H9 (cell line): ENCODE measurements around the gene CC2D1A. TPM values are rescaled to one million over a fixed set of nuclear protein-coding genes. Genes with fewer than 3 reads are reported as not detected.

Source experiments
- DNase-seq: peaks from one replicate; pipeline ENCODE4 v3.0.0-alpha.2; 2017
- H2AFZ ChIP-seq: one replicate; pipeline ENCODE4 v1.6.1; 2013; ENCODE audit warnings: mild to moderate bottlenecking, low read length, control low read depth, moderate library complexity
- H2AK5ac ChIP-seq: 2 replicates; pipeline ENCODE4 v1.6.1; 2013; ENCODE audit warnings: low read length, control low read depth, mixed read lengths; ENCODE audit not compliant: insufficient read length
- H2BK120ac ChIP-seq: one replicate; pipeline ENCODE4 v1.6.1; 2013; ENCODE audit warnings: low read depth, mild to moderate bottlenecking, low read length, control low read depth, inconsistent platforms; ENCODE audit not compliant: poor library complexity, severe bottlenecking
- H2BK12ac ChIP-seq: 2 replicates; pipeline ENCODE4 v1.6.1; 2013; ENCODE audit warnings: low read length, control low read depth, mixed read lengths, low read depth; ENCODE audit not compliant: insufficient read length
- H2BK15ac ChIP-seq: 2 replicates; pipeline ENCODE4 v1.6.1; 2013; ENCODE audit warnings: low read depth, low read length, control low read depth
- H2BK20ac ChIP-seq: one replicate; pipeline ENCODE4 v1.6.1; 2013; ENCODE audit warnings: low read depth, mild to moderate bottlenecking, low read length, control low read depth, inconsistent platforms; ENCODE audit not compliant: poor library complexity, severe bottlenecking
- H2BK5ac ChIP-seq: 2 replicates; pipeline ENCODE4 v1.6.1; 2013; ENCODE audit warnings: low read length, control low read depth, mixed read lengths; ENCODE audit not compliant: insufficient read length
- H3K14ac ChIP-seq: 2 replicates; pipeline ENCODE4 v1.6.1; 2013; ENCODE audit warnings: low read length, control low read depth; ENCODE audit not compliant: insufficient read depth
- H3K18ac ChIP-seq: 2 replicates; pipeline ENCODE4 v1.6.1; 2013; ENCODE audit warnings: low read depth, mild to moderate bottlenecking, mixed read lengths, low read length, control low read depth; ENCODE audit not compliant: insufficient read length
- H3K23ac ChIP-seq: 2 replicates; pipeline ENCODE4 v1.6.1; 2013; ENCODE audit warnings: low read length, control low read depth, mixed read lengths, low read depth; ENCODE audit not compliant: insufficient read length
- H3K23me2 ChIP-seq: 2 replicates; pipeline ENCODE4 v1.6.1; 2013; ENCODE audit warnings: low read depth, mild to moderate bottlenecking, mixed read lengths, low read length, control low read depth; ENCODE audit not compliant: insufficient read length, poor library complexity, severe bottlenecking
- H3K27ac ChIP-seq: 2 replicates; pipeline ENCODE4 v1.5.1; 2013; ENCODE audit warnings: low read length, control low read depth, mixed read lengths, low read depth; ENCODE audit not compliant: insufficient read length
- H3K27me3 ChIP-seq: 2 replicates; pipeline ENCODE4 v1.6.1; 2013; ENCODE audit warnings: low read length, control low read depth, inconsistent platforms; ENCODE audit not compliant: insufficient read depth
- H3K4ac ChIP-seq: 2 replicates; pipeline ENCODE4 v1.6.1; 2013; ENCODE audit warnings: low read depth, mild to moderate bottlenecking, control low read depth, inconsistent platforms, low read length, moderate library complexity
- H3K4me1 ChIP-seq: 2 replicates; pipeline ENCODE4 v1.6.1; 2013; ENCODE audit warnings: low read length, control low read depth, inconsistent platforms; ENCODE audit not compliant: insufficient read depth
- H3K4me2 ChIP-seq: 2 replicates; pipeline ENCODE4 v1.6.1; 2013; ENCODE audit warnings: low read length, control low read depth, mixed read lengths; ENCODE audit not compliant: insufficient read length, insufficient read depth
- H3K56ac ChIP-seq: 2 replicates; pipeline ENCODE4 v1.6.1; 2013; ENCODE audit warnings: low read depth, mild to moderate bottlenecking, mixed read lengths, low read length, control low read depth; ENCODE audit not compliant: insufficient read length
- H3K79me1 ChIP-seq: 2 replicates; pipeline ENCODE4 v1.6.1; 2013; ENCODE audit warnings: low read depth, mild to moderate bottlenecking, moderate library complexity, low read length, control low read depth, inconsistent platforms; ENCODE audit not compliant: insufficient read depth, poor library complexity, severe bottlenecking
- H3K79me2 ChIP-seq: 2 replicates; pipeline ENCODE4 v1.6.1; 2013; ENCODE audit warnings: low read length, control low read depth, inconsistent platforms; ENCODE audit not compliant: insufficient read depth
- H3K9ac ChIP-seq: 2 replicates; pipeline ENCODE4 v1.6.1; 2013; ENCODE audit warnings: low read length, control low read depth, mixed read lengths; ENCODE audit not compliant: insufficient read length; ENCODE audit errors: extremely low read depth
- H3K9me3 ChIP-seq: one replicate; pipeline ENCODE4 v1.6.1; 2013; ENCODE audit warnings: low read depth, low read length, inconsistent platforms; ENCODE audit not compliant: control insufficient read depth
- H3T11ph ChIP-seq: one replicate; pipeline ENCODE4 v1.6.1; 2013; ENCODE audit warnings: mild to moderate bottlenecking, low read length, control low read depth, inconsistent platforms
- H4K20me1 ChIP-seq: one replicate; pipeline ENCODE4 v1.6.1; 2013; ENCODE audit not compliant: control insufficient read depth, insufficient read length, insufficient read depth
- H4K5ac ChIP-seq: 2 replicates; pipeline ENCODE4 v1.6.1; 2013; ENCODE audit warnings: low read depth, mild to moderate bottlenecking, mixed read lengths, low read length, control low read depth; ENCODE audit not compliant: insufficient read length
- H4K8ac ChIP-seq: replicated peaks from 2 replicates; pipeline ENCODE4 v1.6.1; 2013; ENCODE audit warnings: low read length, control low read depth, mixed read lengths, low read depth; ENCODE audit not compliant: insufficient read length
- H4K91ac ChIP-seq: 2 replicates; pipeline ENCODE4 v1.6.1; 2013; ENCODE audit warnings: low read depth, mild to moderate bottlenecking, moderate library complexity, mixed read lengths, low read length, control low read depth; ENCODE audit not compliant: insufficient read length
- H3K27ac Mint-ChIP-seq, 3 experiments: 2 replicates in 2 of 3; 3 replicates in 1 of 3; pipeline ENCODE4 v1.8.0; 2020 to 2021; ENCODE audit warnings: mixed read lengths in 3 of 3, mild to moderate bottlenecking in 1 of 3, moderate library complexity in 1 of 3
- H3K27me3 Mint-ChIP-seq: 2 replicates; pipeline ENCODE4 v1.8.0; 2021; ENCODE audit warnings: low read depth, mild to moderate bottlenecking, moderate library complexity, mixed read lengths
- H3K36me3 Mint-ChIP-seq, 3 experiments: 2 replicates in 2 of 3; 3 replicates in 1 of 3; pipeline ENCODE4 v1.8.0; 2020 to 2021; ENCODE audit warnings: low read depth in 3 of 3, mixed read lengths in 3 of 3; ENCODE audit not compliant: insufficient read depth in 1 of 3
- H3K4me1 Mint-ChIP-seq, 2 experiments: 2 replicates each; pipeline ENCODE4 v1.8.0; 2020; ENCODE audit warnings: mixed read lengths in 2 of 2
- H3K4me3 Mint-ChIP-seq, 2 experiments: 2 replicates in 1 of 2; 3 replicates in 1 of 2; pipeline ENCODE4 v1.8.0; 2020 to 2021; ENCODE audit warnings: mild to moderate bottlenecking in 2 of 2, mixed read lengths in 2 of 2, moderate library complexity in 1 of 2
- H3K9me3 Mint-ChIP-seq, 2 experiments: 2 replicates in 1 of 2; 3 replicates in 1 of 2; pipeline ENCODE4 v1.8.0; 2020; ENCODE audit warnings: mild to moderate bottlenecking in 2 of 2, mixed read lengths in 2 of 2, moderate library complexity in 1 of 2
- WGBS: extraction: QIAGEN DNeasy Blood & Tissue Kit; methylation state at CpG from one replicate; pipeline ENCODE4 v1.1.7; 2013; ENCODE audit warnings: missing lambda C conversion rate, low lambda C conversion rate, mixed read lengths; ENCODE audit not compliant: insufficient read length; ENCODE audit errors: extremely low coverage; 5-methylcytosine and 5-hydroxymethylcytosine counted together
- total RNA-seq: library from RNA; stranded (reverse); gene quantifications from 2 replicates; pipeline ENCODE4 v1.2.1, GENCODE V29; 2021
- TF ChIP-seq, protein P1 (sequence below): fragments of 200-600 bp; sonication (generic); conservative IDR thresholded peaks from 3 replicates; pipeline ENCODE4 v1.8.0; 2021; ENCODE audit warnings: antibody characterized with exemption, mild to moderate bottlenecking

Gene CC2D1A
- total RNA-seq, 1 experiment from 2014 or later, result 48.5 TPM

DNA sequence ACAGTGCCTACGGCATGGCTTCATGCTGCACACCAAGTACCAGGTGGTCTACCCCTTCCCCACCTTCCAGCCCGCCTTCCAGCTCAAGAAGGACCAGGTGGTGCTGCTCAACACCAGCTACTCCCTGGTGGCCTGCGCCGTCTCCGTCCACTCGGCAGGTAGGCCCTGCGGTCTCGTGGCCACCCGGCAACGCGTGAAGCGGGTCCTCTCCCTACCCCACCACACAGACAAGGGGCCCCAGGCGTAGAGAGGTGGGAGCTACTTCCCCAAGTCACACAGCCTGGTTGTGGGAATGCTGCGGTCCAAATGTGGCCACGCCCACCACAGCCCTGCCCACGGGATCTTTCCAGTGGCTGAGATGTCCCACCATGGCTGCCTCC is 50.4 kb downstream of the CC2D1A start:
- H4K20me1 ChIP-seq, result no peaks in the 10 kb centered on the region
- no peak overlapping the region for H3T11ph ChIP-seq
- H3K9me3 Mint-ChIP-seq, result no peaks in the 10 kb centered on the region
- H3K4me1 ChIP-seq, result no peaks in the 10 kb centered on the region
- no peak overlapping the region for H2AFZ ChIP-seq
- no CpG with 5 or more reads among the region's 16 CpGs for WGBS
- peaks cover 8% of the 10 kb centered on the region for H3K79me1 ChIP-seq
- no peak overlapping the region for H3K56ac ChIP-seq
- H3K27me3 Mint-ChIP-seq, result no peaks in the 10 kb centered on the region
- no peak overlapping the region for H2AK5ac ChIP-seq
- no peak overlapping the region for H2BK12ac ChIP-seq
- H3K36me3 Mint-ChIP-seq, result peaks cover 18 to 56% (median 56%) of the 10 kb centered on the region in 3 experiments; a peak in 6 of 7 replicates
- no peak overlapping the region for H4K8ac ChIP-seq
- no peak overlapping the region for H3K18ac ChIP-seq
- H3K9ac ChIP-seq, result no peak overlapping the region
- peaks cover 6% of the 10 kb centered on the region; the same call in 1 of the 2 replicates for H3K79me2 ChIP-seq
- H3K27ac ChIP-seq, result no peak overlapping the region
- H4K5ac ChIP-seq, result no peak overlapping the region
- H3K4me3 Mint-ChIP-seq, result no peak overlapping the region
- H2BK5ac ChIP-seq, result no peak overlapping the region
- no peak overlapping the region for H3K4me2 ChIP-seq
- no peak overlapping the region for H4K91ac ChIP-seq
- no peak overlapping the region for H2BK20ac ChIP-seq
- peaks cover 11% of the 10 kb centered on the region for H3K23me2 ChIP-seq
- H2BK15ac ChIP-seq, result no peak overlapping the region
- no peaks in the 10 kb centered on the region for H3K9me3 ChIP-seq
- no peak for DNase-seq
- H3K14ac ChIP-seq, result no peak overlapping the region
- H3K4me1 Mint-ChIP-seq, result peaks cover 9 to 13% of the 10 kb centered on the region in 2 experiments
- no peaks in the 10 kb centered on the region for H3K27me3 ChIP-seq
- no peak overlapping the region for H3K23ac ChIP-seq
- TF ChIP-seq, protein P1, sequence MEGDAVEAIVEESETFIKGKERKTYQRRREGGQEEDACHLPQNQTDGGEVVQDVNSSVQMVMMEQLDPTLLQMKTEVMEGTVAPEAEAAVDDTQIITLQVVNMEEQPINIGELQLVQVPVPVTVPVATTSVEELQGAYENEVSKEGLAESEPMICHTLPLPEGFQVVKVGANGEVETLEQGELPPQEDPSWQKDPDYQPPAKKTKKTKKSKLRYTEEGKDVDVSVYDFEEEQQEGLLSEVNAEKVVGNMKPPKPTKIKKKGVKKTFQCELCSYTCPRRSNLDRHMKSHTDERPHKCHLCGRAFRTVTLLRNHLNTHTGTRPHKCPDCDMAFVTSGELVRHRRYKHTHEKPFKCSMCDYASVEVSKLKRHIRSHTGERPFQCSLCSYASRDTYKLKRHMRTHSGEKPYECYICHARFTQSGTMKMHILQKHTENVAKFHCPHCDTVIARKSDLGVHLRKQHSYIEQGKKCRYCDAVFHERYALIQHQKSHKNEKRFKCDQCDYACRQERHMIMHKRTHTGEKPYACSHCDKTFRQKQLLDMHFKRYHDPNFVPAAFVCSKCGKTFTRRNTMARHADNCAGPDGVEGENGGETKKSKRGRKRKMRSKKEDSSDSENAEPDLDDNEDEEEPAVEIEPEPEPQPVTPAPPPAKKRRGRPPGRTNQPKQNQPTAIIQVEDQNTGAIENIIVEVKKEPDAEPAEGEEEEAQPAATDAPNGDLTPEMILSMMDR, result no peak
- H3K4ac ChIP-seq, result no peak overlapping the region
- H2BK120ac ChIP-seq, result no peak overlapping the region
- H3K27ac Mint-ChIP-seq, result no peak overlapping the region; a peak in 1 of 7 replicates
